Measurements from ENCODE around the gene ZNF710.

Gene ZNF710

DNA sequence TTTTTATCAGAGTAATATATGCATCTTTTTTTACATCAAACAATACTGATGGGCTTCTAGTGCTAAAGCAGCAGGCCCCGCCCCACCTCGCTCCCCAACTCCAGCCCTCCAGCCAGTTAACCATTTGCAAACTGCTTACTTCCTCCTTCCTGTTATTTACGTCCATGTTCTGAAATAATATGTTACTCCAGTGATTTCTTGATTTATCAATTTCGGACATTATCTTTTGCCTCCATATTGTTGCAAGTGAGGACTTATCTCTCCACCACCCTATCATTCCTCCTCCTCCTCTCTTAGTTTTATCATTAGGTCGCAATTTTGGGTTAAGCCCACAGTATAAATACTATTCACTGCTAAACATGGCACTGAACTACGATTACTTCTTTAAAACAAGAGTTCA is 39.5 kb downstream of the ZNF710 start:
- no peak for DNase-seq

DNA sequence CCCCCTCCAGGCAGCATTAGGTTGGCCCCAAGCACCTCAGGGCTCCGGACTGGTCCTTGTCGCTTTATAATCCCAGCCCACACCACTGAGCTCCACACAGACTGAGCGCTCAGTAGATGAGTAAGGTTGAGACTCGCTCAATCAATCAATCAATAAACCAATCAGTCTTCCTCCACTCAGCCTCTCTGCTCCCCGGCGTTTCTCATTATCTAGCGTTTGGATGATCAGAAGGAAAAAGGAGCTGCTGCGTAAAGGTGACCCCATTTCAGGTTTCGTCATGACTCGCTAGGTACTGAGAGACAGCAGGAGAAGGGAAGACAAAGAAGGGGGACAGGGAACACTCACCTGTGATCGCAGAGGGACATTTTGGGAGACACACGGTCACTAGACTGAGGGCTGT is 41.2 kb downstream of the ZNF710 start:
- DNase-seq = no peak

DNA sequence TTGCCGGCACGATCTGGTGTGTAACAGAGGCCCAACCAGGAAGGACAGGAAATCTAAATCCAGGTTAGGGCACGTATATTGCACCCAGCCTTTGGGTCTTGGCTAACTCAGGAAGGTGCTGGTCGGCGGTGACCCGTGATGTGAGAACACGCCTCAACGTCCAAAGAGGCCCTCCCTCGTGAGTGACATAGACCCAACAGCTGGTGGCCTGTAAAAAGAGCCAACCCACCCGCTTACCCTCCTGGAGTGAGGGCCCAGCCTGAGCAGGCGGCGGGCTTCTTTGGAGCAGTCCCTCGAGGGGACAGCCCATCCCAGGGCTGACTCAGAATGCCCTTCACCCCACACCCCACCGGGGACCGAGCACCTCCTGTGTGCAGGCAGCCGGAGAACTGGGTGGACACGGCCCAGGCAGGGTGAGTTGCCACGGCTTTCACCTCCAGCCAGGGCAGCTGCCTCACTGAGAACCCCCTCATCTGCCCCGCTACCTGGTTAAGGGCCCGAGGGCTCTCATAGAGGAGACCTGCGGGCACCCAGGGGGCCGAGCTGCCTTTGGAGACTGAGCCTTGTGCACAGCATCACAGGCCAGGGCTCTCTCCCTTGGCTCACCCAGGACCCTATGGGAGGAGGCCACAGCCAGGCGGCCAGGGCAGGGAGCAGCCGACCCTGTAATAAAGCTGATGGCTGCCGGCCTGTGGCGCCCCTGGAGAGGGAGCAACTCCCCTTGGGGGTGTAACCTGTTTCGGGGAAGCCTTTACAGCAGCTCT is 41.8 kb downstream of the ZNF710 start:
- no peak for DNase-seq

DNA sequence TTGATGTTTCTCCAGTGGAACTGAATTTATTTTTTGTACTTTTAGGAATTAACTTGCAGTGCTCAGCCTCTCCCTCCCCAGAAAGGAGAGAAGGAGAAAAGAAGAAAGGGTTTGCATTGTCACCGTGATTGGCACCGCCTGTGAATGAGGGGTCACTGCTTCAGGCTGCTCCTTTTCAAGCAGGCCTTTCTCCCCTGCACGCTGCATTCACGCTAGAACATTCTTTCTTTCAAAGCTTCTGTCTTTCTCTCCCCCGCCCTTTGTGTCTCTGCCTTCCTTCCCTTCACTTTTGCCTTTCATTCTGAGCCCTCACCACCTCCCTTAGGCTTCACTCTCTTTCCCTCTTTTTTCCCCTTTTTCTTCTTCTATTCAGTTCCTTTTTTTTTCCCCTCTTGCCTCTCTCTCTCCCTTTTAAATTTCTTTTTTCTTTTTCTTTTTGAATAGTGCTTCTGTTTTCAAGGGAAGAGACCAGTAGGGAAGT is 42.4 kb downstream of the ZNF710 start:
- DNase-seq = no peak

DNA sequence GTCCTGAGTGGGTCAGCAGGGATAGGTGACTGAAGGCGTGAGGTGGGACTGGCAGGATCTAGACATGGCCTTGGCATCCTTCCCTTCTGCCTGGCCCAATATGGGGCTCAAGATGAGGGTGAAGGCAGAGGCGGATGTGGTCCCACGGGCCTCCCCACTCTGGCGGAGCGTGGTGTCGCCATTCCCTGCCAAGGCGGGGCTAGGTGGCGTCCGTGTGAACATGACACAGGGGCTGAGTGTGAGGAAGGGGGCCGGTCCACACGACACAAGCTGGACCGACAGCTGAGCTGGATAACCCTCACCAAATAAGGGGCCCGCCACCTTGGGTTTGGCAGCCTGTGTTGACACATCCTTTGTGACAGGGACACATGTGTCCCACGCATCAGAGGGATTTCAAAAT is 43.1 kb downstream of the ZNF710 start:
- DNase-seq = no peak

DNA sequence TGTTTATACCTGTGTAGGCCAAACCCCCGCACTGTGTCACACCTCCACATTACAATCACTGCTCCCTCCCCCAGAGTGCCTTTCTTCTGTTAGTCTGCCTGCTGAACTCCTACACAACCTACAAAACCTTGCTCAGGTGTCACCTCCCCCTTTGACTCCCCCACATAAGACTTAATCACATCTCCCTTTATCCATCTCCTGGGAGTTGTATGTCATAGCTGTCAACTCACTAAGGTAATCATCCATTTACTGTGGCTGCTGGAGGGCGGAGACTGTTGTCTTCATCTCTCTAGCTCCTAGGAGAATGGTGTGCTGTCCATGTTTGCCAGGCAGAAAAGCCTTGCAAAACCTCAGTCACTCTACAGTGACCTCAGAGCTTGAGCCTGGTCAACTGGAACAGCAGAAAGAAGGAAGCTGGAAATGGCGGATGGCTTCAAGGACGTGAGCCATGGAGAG is 43.8 kb downstream of the ZNF710 start:
- no peak for DNase-seq

DNA sequence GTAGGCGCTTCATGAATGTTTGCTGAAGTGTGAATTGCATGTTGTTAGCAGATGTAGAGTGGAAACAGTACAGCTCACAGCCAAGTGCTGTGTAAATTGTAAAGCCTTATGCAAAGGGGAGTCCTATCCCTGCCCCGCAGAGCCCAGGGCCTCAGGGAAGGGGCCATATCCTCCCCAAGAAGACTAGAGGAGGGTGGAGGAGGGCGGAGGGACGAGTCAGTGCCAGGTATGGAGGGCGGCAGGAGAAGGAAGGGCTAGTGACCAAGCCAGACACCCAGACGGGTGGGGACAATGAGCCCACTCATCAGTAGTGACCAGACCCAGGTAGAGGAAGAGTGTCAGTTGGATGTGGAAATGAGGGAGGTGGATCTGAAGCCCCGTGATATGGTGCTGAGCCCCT is 45.2 kb downstream of the ZNF710 start:
- DNase-seq = no peak

DNA sequence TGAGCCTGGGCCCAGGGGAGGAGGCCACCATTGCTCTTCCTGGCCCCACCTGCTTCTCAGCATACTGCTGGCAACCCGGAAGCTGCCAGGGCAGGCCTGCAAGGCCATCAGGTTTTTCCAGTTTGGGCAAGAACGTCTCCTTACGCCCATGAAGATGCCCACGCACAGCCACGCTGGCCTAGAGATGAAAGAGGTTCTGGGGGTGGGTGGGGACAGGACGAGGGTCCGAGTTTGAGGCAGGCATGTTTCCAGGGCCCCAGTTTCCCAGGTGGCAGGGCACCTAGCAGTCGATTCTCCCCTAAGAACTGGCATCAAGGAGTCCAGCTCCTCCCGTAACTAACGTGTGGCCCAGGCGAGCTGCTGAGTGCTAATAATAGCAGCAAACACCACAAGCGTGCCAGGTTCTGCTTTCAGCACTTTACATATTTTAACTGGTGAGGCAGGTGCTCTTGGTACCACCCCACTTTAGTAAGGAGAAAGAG is 45.8 kb downstream of the ZNF710 start:
- no peak for DNase-seq

DNA sequence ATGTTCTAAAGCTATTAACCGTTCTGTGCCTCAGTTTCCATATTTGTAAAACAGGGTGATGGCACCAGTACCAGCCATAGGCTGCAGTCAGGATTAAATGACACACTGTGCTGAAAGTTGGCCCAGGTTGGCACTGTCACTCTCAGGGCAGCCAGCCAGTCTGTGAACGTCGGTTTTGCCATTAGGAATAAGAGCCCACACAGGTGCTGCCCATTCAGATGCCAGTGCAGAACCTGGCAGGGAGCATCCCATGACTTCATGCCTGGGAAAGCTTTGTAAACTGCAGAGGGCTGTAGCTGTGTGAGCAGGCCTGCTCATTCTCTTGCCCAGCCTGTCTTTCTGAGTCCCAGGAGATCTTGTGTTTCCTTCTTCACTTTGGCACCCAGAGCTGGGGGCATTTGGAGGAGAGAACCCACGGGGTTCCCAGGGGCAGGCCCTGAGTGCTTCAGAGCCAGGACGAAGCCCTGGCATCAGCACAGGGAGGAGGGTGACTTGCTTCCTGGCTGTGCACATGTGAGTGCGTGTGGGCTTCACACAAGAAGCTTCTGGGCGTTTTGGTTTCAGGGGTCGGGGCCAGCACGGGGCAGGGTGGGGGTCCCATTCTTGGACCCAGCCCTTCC is 46.9 kb downstream of the ZNF710 start:
- DNase-seq = no peak

DNA sequence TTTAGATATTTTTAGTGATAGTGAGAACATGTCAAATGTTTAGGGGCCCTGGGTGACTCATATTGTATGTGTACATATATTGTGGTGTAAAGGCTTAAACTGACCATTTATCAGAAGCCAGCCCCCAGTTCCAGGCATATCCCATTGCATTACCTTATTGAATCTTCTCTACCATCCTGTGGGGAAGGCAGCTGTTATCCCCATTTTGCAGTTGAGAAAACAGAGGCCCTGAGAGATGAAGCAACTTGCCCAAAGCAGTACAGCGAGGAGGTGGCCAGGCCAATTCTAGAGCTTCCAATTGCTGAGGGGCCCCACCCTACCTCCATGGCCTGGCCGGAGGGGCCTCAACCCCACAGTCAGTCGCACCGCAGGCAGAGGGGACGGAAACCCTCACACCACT is 47.9 kb downstream of the ZNF710 start:
- no peak for DNase-seq

DNA sequence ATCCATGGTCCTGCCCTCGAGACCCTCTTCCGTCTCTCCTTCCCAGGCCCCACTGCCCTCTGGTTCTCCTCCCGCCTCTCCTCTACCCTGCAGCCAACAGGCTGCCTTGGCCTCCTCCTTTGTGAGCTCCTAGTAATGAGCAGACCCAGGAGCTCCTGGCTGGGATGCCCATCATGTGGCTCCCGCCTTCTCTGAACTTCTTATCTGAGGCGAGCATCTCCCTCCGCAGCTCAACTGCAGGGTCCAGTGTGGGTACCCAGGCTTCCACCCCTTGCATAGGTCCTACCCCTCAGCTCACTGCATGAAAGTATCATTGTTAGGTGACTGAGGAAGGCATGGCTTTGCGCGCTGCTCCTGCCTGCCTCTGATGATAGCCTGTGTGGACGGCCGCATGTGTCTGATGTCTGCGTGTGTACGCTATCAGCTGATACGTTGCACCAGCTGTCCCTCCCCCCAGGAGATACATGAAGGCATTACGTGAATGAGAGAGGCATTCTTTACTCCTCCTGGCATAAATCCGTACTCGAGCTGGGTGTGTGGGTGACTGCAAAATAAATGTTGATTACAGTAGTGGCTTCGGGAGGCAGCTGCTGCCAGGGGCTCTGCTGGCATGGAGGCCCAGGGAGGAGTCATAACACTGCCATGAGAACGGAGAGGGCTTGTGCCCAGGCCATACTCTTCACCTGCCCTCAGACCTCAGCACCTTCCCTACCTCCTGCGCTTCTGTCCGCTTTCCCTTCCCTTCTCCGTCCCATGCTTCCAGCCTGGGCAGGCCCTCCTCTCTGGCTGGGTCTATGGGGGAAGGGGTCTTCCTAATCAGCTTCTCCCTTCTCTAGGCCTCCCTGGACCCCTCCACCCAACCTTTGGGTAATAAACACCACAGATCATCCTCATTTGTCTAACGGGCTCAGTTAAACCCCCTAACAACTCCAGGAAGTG is 48.8 kb downstream of the ZNF710 start:
- DNase-seq = no peak

DNA sequence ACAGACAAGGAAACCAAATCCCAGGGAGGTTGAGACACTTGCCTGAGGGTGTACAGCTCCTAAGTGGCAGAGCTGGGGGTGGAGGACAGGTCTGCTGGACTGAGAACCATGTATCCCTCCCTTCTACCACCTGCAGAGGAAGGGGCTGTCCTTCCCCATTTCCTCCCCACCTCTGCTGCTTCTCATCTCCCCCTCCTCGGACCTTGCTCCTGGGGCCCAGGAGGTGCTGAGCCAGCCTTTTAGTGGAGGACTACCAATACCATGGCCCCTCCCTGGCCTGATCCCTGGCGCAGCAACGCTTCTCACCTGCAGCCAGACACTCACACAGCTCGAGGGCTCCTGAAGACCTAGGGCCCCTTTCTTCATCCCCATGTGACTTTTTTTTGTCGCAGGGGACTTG is 50.8 kb downstream of the ZNF710 start:
- DNase-seq = no peak

DNA sequence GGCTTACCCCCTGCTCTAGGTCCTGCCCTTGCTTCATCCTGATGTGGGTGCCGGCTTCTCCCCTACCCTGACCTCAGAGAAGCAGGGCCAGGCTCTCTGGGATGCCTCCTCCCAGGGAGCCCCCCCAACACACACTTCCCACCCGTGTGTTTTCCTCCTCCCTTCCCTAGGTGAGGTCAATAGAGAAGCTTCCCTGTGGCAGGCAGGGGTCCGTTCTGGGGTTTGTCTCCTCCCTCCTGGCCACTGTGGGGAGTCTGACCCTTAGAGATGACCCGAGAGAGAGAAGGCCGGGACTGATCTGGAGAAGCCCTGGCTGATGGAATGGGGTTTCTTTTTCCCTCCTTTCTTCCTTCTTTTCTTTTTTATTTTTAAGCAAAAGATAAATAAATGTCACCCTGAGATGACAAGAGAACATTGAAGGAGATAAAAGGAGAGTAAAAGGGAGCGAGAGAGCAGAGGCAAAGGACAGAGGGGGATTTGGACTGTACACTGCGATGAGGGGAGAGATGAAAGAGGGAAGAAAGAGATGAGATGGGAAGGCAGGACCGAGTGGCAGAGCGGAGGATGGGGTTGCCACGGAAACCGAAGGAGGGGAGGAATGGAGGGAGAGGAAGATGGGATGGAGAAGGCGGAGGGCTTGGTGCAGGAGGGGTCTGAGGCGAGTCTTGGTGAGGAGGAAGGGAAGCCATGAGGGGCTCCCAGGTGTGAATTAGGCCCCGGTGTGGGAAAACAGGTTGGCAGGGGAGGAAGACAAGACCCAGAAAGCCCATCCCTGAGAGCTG is 52.8 kb downstream of the ZNF710 start:
- no peak for DNase-seq

DNA sequence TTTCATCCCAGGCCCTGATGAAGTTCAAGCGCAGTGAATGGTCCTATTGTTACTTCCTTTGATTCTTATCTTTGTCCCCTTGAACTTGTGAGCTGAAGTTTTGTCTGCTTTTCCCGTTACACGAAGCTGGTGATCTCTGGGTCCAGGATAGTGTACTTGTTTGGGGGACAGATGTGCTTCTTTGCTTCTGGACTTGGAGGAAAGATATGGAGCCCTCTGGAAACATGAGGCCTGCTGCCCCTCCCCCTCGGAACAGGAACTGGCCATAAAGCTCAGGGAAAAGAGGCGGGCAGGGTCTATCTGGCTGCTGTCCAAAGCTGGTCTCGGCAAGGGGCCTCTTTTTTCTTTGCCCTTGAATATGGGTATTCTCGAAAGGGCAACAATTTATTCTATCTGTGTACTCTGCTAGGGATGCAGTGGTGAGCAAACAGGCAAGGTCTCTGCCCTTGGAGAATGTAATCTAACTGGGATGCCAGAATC is 53.5 kb downstream of the ZNF710 start:
- DNase-seq = no peak

DNA sequence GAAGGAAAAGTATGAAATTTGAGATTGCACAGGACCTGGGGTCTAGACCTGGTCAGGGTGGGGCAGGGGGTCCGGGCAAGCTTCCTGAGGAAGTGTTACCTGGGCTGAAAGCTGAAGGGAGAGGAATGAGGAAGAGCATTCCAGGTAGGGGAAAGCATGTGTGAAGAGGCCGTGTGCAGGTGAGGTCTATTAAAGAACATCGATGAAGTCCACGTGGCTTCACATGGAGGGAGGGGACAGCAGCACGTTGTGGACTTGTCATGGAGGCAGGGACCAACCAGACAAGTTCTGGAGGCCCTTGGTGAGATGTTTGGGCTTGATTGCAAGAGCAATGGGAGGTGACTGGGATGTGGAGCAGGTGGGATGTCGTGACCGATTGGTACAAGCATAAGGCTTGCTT is 54.1 kb downstream of the ZNF710 start:
- no peak for DNase-seq

DNA sequence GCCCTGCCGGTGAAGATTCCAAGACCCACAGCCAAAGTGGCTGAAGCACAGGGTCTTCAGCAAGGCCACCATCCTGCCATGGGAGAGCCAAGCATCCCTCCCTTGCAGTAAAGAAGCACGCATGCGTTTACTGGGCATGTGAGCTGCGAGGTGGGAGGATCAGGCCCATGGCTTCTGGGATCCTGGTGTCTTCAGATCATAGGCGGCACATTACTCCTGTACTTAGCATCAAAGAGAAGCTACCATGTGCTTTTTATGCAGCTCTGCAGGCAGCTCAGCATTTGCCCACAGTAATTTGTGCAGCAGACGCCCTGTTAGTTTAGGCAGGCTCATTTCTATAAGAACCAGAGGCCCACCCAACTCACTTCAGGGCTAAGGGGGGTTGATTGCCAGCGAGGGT is 55.4 kb downstream of the ZNF710 start:
- no peak for DNase-seq

DNA sequence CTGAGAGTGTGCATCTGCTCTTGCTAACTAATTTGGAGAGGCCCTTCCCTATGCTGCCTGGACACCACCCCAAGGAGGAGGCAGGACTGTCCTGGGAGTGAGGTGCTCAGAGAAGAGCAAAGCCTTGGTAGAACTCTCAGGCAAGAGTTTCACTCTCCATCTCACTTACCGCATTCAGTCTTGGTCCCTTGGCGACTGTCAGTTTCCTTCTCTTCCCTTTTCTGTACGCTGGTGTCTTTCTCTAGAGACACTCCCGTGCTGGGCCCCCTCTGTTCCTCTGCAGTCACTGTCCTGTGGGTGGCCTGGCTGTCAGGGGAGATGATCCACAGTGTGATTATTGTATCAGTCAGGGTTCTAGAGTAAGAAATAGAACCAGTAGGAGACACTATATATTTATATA is 57.2 kb downstream of the ZNF710 start:
- DNase-seq = no peak

DNA sequence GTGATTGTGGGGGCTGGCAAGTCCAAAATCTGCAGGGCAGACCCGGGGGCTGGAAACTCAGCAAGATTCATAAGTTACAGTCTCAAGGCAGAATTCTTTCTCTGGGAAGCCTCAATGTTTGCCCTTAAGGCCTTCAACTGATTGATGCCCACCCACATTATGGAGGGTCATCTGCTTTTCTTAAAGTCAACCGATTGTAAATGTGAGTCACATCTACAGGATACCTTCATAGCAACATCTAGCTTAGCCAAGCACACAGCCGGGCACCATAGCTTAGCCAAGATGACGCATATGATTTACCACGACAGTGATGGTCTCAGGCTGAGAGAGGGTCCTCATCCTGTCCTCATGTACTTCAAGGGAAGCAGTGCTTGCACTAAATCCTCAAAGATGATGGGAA is 57.7 kb downstream of the ZNF710 start:
- DNase-seq = no peak

DNA sequence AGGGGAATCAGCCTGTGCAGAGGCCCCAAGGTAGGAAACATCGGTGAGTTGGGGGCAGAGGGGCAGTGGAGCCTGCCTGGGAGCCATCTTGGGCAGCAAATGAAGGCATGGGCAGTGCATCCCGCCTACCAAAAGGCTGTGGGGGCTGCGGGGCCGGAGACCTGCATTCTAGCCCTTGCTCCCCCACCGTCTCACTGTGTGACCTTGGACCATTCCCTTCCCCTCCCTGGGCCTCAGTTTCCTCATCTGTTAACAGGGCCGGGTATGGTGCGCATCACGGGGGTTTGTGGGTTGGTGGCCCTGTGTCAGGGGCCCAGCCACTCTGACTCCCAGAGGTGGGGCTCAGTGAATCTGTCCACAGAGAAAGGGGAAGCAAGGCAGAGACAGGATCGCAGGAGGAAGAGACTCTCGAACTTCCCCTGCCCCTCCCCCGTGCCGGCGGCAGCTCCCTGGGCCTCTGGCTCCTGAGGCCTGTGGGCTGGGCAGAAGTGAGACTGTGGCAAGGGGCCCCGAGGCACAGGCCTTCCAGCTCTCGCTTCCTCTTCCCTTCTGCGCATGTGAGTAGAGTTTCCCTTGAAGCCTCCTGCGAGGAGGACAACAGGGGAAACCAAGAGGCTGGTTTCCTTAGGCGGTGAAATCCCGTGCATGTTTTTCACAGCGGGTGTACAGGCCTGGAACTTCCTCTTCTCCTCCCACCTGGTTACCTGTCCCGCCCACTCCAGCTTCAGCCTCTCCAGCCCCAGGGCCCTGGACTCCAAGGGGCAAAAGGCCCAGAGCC is 58.3 kb downstream of the ZNF710 start:
- DNase-seq = peak; percentile 69

DNA sequence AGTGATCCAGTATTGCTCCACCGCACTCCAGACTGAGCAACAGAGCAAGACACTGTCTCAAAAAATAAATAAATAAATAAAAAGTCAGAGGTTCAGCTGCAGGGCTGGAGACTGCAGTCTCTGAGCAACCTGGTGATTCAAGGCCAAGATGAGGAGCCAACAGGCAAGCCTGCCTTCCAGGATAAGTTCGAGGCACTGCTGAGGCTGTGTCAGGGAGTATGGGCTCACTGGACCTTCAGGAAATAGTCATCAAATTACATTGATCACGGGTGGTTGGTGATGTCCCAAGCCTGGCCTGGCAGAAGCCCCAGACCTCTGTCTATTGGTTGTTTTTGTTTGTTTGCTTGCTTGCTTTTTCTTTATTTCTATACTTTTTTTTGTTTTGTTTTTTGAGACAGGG is 59.7 kb downstream of the ZNF710 start:
- no peak for DNase-seq

DNA sequence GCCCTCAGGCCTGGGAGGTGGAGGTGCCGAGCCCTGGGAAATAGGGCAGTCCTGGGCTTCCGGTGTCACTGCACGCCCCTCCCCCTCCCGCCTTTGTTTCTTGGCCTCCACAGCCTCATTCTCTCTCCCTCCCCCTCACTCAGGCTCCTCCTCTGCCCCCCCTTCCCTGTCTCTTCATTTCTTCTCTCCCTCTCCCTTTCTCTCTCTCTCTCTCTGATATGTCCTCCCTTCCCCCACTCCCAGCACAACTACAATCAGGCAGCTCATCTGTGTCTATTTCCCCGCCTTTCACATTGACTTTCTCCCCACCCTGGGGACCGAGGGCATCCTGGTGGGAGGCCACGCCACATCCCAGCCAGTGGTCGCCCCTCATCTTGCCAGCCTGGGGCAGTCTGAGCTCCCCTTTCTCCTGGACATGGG is 60.9 kb downstream of the ZNF710 start:
- DNase-seq = peak; percentile 55

Measured in activated CD4-positive, CD25-positive, alpha-beta regulatory T cell treated with anti-CD3 and anti-CD28 coated beads, Interleukin-2, amount 50 U/mL, for 72 hours (primary cell).